Activated T-cell treated with anti-CD3 and anti-CD28 coated beads, Interleukin-2, amount 50 U/mL, for 72 hours (primary cell): Measurements from ENCODE around the gene DRAP1. TPM values are rescaled to one million over a fixed set of nuclear protein-coding genes. Genes with fewer than 3 reads are reported as not detected.

Experiments
- ATAC-seq, 2 donors: fragments of 150-1000 bp; cut with Tn5 transposase; replicated peaks in 1 of 2; 2 replicates each; pipeline ENCODE4 v1.10.0; 2021; ENCODE audit warnings: moderate library complexity in 2 of 2, mild to moderate bottlenecking in 1 of 2
- DNase-seq, 2 donors: peaks; one replicate each; pipeline ENCODE4 v3.0.0; 2021 to 2022; ENCODE audit warnings: mixed read lengths in 1 of 2
- H3K27ac Mint-ChIP-seq: one replicate; pipeline ENCODE4 v1.8.0; 2022; ENCODE audit warnings: mild to moderate bottlenecking, moderate library complexity, mixed read lengths
- H3K27me3 Mint-ChIP-seq: one replicate; pipeline ENCODE4 v1.8.0; 2022; ENCODE audit warnings: low read depth, mixed read lengths
- H3K36me3 Mint-ChIP-seq, 2 donors: one replicate each; pipeline ENCODE4 v1.8.0; 2022; ENCODE audit warnings: mixed read lengths in 2 of 2, mild to moderate bottlenecking in 1 of 2; ENCODE audit not compliant: insufficient read depth in 2 of 2
- H3K4me1 Mint-ChIP-seq: one replicate; pipeline ENCODE4 v1.8.0; 2022; ENCODE audit warnings: low read depth, mixed read lengths
- H3K4me3 Mint-ChIP-seq, 2 donors: one replicate each; pipeline ENCODE4 v1.8.0; 2022; ENCODE audit warnings: mild to moderate bottlenecking in 2 of 2, mixed read lengths in 2 of 2, moderate library complexity in 2 of 2
- H3K9me3 Mint-ChIP-seq, 2 donors: one replicate each; pipeline ENCODE4 v1.8.0; 2022; ENCODE audit warnings: mixed read lengths in 2 of 2
- total RNA-seq, 2 donors: library from RNA; stranded (reverse); gene quantifications; one replicate each; pipeline ENCODE4 v1.2.3, GENCODE V29; 2022

The DRAP1 gene
- total RNA-seq, 2 donors from 2014 or later: 126 to 145 TPM

DNA sequence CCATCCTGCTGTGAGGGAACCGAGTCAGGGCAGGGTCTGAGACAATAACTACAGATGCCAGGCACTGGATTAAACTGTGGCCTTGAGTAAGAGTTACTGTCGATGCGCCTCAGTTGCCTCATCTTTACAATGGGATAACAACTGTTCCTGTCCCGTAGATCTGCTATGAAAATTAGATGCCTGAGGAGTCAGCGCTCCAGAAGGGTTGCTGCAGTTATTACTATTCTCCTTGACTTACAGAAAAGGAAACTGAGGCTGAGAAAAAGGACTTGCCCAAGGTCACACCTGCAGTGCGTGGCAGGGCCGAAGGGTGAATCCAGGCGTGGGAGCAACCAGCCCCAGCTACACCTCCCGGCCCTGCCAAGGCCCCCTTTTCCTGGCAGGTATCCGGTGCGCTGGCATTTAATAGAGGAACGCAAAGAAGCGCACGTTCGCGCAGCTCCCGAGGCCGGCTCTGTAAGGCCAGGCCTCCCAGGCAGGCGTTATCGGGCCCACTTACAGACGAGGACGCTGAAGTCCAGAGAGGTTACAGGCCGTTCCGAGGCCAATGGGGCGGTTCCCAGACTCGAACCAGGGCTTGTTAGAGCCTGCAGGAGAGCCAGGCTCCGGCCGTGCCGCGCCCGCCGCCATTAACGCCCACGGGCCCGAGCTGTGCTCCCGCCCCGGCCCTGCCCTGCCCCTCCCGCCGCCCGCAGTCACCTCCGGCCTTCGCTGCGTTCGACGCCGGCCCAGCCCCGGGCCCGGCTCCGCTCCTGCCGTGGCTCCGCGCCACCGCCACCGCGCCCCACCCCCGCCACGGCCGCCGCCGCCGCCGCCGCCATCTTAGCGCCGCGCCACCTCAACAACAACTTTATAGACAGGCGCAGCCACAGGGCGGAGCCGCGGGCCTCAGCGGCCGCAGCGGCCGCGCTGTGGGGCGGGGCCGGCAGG, 750 bp upstream of the DRAP1 start, which contains the start of gene C11orf68:
Gene C11orf68 (minus strand): TSS at position 852 of the 930 bp plus-strand sequence. CDS start 31 bp downstream, at position 821.
- ATAC-seq: peak; percentile 68 to 74
- H3K27ac Mint-ChIP-seq: peak within 1 kb of the TSS; percentile 89
- H3K4me3 Mint-ChIP-seq: peak within 1 kb of the TSS; percentile 95 to 96

DNA sequence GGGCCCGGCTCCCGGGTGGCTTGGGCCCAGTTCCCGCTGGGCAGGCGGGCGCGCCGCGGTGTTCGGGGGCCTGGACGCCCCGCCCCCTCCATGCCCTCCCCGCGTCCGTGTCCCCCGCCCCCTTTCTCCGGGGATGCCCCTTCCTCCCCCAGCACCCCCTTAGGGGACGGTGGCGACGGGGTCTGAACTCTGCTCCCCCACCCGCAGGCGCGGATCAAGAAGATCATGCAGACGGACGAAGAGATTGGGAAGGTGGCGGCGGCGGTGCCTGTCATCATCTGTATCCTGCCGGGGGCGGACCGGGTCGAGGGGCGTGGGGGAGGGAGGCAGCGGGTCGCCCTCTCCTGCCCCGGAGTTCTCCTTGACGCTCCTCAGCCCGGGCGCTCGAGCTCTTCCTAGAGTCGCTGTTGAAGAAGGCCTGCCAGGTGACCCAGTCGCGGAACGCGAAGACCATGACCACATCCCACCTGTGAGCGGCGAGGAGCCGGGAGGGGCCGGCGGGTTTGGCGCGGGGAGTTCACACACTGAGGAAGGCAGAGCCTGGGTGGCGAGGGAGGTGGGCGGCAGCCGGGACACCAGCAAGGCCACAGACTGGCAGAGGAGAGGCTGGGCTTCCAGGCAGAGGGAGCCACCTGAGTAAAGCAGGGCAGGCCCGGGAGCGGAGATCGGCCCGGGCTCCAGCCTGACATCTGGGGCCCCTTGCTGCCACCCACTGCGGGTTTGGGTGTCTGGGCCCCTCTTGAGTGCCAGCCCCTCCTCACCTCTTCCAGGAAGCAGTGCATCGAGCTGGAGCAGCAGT, 546 bp downstream of the DRAP1 start:
- peak overlapping the region; percentile 84 for H3K27ac Mint-ChIP-seq
- no peaks in the 10 kb centered on the region for H3K27me3 Mint-ChIP-seq
- peak; percentile 55 to 60 for ATAC-seq
- H3K4me3 Mint-ChIP-seq: peak overlapping the region; percentile 95 to 96
- no peaks in the 10 kb centered on the region for H3K9me3 Mint-ChIP-seq
- H3K36me3 Mint-ChIP-seq: peaks cover 4 to 12% of the 10 kb centered on the region in 2 donors
- DNase-seq: peak in 1 of 2 donors; percentile 74
- peaks cover 41% of the 10 kb centered on the region for H3K4me1 Mint-ChIP-seq

More for the DNA sequence above, 750 bp upstream of the DRAP1 start, which contains the start of gene C11orf68:
- Mint-ChIP-seq H3K27me3 (no peaks in the 10 kb centered on the region), H3K9me3 (no peaks in the 10 kb centered on the region), H3K4me1 (peaks cover 41% of the 10 kb centered on the region), H3K36me3 (peaks cover 4 to 11% of the 10 kb centered on the region in 2 donors)
- no peak for DNase-seq

DNA sequence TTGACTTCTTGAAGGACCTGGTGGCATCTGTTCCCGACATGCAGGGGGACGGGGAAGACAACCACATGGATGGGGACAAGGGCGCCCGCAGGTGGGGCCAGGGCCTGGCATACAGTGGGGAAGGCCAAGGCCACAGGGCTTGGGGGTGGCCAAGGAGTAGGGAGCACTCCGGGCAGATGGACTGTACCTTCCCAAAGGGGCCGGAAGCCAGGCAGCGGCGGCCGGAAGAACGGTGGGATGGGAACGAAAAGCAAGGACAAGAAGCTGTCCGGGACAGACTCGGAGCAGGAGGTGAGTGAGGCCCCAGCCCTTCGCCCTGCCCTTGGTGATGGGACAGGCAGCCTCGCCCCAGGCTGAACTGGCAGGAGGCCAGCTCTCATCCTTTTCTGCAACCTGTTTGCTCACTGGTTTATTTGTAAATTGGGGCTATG, 1.2 kb downstream of the DRAP1 start:
- H3K36me3 Mint-ChIP-seq: peaks cover 4 to 12% of the 10 kb centered on the region in 2 donors
- H3K27ac Mint-ChIP-seq: peak overlapping the region; percentile 84
- DNase-seq: no peak
- H3K27me3 Mint-ChIP-seq: no peaks in the 10 kb centered on the region
- H3K4me3 Mint-ChIP-seq: peak overlapping the region; percentile 95 to 96
- peaks cover 37% of the 10 kb centered on the region for H3K4me1 Mint-ChIP-seq
- no peaks in the 10 kb centered on the region for H3K9me3 Mint-ChIP-seq
- ATAC-seq: no peak

DNA sequence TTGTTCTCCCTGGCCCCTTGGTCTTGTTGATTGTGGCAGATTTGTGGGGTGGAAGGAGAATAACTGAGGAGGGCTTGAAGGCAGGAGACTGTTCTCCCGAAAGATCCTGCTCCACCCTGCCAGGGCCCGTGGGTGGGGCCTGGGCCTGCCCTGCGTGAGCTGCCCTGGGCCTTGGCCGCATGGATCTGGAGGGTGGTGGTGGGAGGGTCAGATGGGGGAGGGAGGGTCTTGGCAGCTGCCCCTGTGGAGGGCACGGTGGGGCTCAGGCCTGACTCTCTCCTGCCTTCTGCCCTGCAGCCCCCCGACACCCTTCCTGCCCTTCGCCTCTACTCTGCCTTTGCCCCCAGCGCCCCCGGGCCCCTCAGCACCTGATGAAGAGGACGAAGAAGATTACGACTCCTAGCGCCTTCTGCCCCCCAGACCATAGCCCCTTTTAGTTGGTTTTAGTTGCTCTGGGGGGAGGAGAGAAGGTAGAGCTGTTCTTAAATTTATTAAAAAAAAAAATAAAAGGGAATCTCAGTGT, 1.9 kb downstream of the DRAP1 start:
- Mint-ChIP-seq H3K36me3 (peaks cover 4 to 12% of the 10 kb centered on the region in 2 donors), H3K9me3 (no peaks in the 10 kb centered on the region), H3K4me1 (peaks cover 36% of the 10 kb centered on the region), H3K4me3 (peak overlapping the region; percentile 95 to 96), H3K27ac (no peak overlapping the region), H3K27me3 (no peaks in the 10 kb centered on the region)
- DNase-seq (no peak), ATAC-seq (no peak)

DNA sequence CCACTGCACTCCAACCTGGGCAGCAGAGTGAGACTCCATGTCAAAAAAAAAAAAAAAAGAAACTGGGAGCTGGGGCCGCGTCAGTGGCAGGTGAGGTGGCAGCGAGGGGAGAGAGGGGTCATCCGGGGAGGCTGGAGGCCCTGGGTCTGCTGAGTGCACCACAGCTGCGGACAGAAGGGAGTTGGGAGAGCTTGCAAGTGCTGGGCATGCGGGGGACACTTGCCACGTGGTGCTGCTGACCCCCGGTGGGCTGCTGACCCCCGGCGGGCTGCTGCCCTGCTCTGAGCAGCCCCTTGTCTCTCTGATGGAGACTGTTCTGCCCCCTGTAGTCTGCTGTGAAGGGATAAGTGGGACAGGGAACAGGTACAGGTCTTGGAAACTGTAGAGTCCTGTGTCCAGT, 2.6 kb downstream of the DRAP1 start:
- no peak overlapping the region for H3K27ac Mint-ChIP-seq
- no peak for DNase-seq
- H3K9me3 Mint-ChIP-seq: no peaks in the 10 kb centered on the region
- H3K4me3 Mint-ChIP-seq: peak overlapping the region in 1 of 2 donors; percentile 29
- no peaks in the 10 kb centered on the region for H3K27me3 Mint-ChIP-seq
- H3K4me1 Mint-ChIP-seq: peaks cover 31% of the 10 kb centered on the region
- ATAC-seq: no peak
- peaks cover 4 to 12% of the 10 kb centered on the region in 2 donors for H3K36me3 Mint-ChIP-seq

DNA sequence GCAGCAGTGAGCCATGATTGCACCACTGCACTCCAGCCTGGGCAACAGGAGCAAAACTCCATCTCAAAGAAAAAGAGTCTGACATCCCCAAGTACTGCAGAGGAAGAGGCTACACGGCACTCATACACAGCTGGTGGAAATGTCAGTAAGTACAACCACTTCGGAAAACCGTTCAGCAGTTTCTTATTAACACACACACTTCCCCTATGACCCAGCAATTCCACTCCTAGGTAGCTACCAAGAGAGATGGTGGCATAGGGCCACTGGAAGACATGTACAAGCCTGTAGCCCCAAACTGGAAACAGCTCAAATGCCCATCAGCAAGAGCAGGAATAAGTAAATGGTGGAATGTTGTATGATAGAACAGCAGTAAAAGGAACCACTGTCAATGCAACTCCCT, 3.3 kb downstream of the DRAP1 start:
- Mint-ChIP-seq H3K27ac (no peak overlapping the region), H3K27me3 (no peaks in the 10 kb centered on the region), H3K4me1 (peaks cover 31% of the 10 kb centered on the region), H3K4me3 (no peak overlapping the region), H3K9me3 (no peaks in the 10 kb centered on the region), H3K36me3 (peaks cover 4 to 12% of the 10 kb centered on the region in 2 donors)
- DNase-seq: no peak
- no peak for ATAC-seq

DNA sequence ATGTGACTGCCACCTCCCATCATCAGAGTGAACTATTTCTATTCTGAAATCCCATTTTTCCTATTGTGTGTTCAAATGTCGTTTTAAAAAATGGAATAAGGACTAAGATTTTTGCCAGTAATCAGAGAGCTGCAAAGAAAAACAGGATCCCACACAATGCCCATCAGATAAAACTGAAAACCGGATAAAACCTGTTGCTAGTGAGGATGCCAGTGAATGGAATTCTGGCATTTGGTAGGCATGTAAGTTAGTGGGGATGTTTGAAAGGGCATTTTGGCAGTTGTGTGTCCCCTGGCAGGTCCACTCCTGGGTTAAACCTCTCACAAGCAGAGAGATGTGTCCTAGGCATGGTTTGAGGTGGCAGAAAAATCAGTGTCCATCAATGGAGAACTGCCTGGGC, 6.2 kb downstream of the DRAP1 start:
- H3K27me3 Mint-ChIP-seq: no peaks in the 10 kb centered on the region
- DNase-seq (no peak), ATAC-seq (no peak)
- peaks cover 47% of the 10 kb centered on the region for H3K4me1 Mint-ChIP-seq
- peaks cover 4 to 6% of the 10 kb centered on the region in 2 donors for H3K36me3 Mint-ChIP-seq
- peak overlapping the region; percentile 83 for H3K27ac Mint-ChIP-seq
- H3K9me3 Mint-ChIP-seq: no peaks in the 10 kb centered on the region
- H3K4me3 Mint-ChIP-seq: no peak overlapping the region

DNA sequence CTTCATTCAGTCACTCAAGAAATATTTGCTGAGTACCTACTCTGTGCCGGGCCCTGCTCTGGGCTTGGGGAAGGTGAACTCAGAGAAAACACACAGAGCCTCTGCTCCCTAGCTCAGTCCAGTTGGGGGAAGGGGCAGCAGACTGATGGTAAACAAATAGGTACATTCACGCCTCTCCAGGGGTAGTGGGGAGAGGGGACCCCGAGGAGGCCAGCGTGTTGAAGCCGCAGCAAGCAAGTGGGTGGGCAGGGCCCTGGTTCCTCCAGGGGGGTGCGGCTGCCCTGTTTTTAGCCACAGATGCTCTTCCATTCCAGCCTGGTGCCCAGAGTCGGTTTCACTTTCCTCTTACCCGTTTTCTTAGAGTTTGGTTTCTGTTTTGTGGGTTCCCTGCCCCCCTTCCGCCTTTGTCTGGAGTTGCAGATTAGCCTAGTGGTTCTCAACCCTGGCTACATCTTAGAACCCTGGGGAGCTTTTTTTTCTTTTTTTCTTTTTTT, 8.7 kb downstream of the DRAP1 start:
- Mint-ChIP-seq H3K9me3 (no peaks in the 10 kb centered on the region), H3K27me3 (no peaks in the 10 kb centered on the region), H3K4me1 (peaks cover 48% of the 10 kb centered on the region), H3K36me3 (peaks cover 0 to 1% of the 10 kb centered on the region in 2 donors), H3K27ac (peak overlapping the region; percentile 79), H3K4me3 (peak overlapping the region; percentile 74 to 85)
- ATAC-seq (peak; percentile 92 to 93), DNase-seq (peak; percentile 74 to 78)

DNA sequence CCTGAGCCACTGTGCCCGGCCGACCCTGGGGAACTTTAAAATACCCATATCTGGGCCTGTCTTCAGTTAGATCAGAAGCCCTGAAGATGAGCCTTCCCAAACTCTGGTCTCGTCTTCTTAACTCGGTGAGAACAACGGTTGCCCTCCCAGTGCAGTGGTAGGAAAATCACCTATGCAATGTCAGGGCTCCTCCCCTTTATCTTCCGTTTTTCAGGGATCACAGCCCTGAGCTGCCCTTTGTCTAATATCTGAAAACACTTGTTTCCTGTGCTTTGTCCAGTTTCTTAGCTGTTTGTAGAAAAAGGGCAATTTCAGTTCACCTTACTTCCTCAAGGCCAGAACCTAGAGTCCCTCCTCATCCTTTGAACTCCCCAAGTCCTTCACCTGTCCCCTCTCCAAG, 9.4 kb downstream of the DRAP1 start:
- Mint-ChIP-seq H3K36me3 (no peaks in the 10 kb centered on the region), H3K27me3 (no peaks in the 10 kb centered on the region), H3K9me3 (no peaks in the 10 kb centered on the region), H3K4me1 (peaks cover 48% of the 10 kb centered on the region), H3K4me3 (peak overlapping the region; percentile 74 to 85), H3K27ac (peak overlapping the region; percentile 79)
- DNase-seq: no peak
- ATAC-seq: no peak

DNA sequence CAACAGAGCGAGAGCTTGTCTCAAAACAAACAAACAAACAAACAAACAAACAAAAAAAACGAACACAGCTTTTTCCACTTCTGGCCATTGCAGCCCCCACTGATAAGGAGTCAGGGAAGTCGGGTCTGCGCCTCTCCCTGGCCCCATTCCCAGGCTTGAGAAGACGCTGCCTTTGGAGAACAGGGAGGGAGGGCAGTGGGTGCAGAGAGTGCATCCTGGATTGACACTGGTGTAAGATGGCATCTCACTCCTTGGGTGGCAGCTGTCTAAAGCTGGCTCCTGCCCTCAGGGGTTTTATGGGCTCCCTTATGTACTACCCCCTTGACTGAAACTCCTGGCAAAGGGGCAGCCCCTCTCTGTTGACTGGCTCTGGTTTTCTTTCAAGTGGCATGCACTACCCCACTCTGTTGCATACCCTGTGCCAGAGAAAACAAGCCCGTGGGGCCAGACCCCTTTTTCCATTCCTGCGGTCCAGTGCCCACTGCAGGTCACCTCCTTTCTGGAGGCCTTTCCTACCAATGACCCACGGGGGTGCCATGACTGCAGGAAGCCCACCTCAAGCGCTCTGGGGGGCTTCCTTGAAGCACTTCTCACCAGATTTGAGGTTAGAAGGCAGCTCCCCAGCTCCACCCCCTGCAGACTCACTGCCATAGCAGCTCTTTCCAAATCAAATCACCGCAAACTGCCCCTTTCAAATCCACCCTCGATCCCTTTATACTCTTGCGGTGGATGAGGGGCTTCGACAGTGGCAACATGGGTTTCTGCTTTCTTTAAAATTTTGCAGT, 12.7 kb downstream of the DRAP1 start:
- Mint-ChIP-seq H3K4me1 (peaks cover 44% of the 10 kb centered on the region), H3K27me3 (no peaks in the 10 kb centered on the region), H3K36me3 (no peaks in the 10 kb centered on the region), H3K4me3 (peak overlapping the region in 1 of 2 donors; percentile 29), H3K9me3 (no peaks in the 10 kb centered on the region), H3K27ac (no peak overlapping the region)
- ATAC-seq (peak in 1 of 2 donors; percentile 28), DNase-seq (no peak)

DNA sequence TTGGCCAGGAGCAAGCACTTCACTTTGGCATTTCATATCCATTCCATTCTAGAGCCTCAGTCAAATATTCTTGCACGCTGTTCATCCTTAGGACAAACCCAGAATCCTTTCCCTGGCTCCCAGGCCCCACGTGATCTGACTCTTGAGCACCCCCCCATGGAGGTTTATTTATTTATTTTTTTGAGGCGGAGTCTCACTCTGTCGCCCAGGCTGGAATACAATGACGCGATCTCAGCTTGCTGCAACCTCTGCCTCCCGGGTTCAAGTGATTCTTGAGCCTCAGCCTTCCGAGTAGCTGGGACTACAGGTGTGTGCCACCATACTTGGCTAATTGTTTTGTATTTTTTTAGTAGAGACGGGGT, 13.3 kb downstream of the DRAP1 start:
- DNase-seq (no peak), ATAC-seq (no peak)
- Mint-ChIP-seq H3K4me1 (peaks cover 39% of the 10 kb centered on the region), H3K27me3 (no peaks in the 10 kb centered on the region), H3K4me3 (peak overlapping the region in 1 of 2 donors; percentile 48), H3K36me3 (no peaks in the 10 kb centered on the region), H3K27ac (no peak overlapping the region), H3K9me3 (no peaks in the 10 kb centered on the region)

DNA sequence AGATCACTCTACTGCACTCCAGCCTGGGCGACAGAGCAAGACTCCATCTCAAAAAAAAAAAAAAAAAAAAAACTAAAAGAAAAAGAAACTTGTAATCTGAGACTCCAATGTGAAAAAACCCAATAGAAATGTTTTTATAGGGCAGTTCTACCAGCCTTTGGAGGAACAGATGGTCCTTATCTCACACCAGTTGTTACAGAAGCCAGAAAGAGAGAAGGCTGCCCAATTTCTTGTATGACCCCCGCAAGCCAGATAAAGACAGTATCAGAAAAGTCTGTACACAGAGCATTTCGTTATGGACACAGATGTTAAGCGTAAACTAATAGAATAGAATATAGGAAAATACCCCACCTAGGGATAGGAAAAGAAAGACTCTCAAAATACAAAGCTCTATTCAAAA, 14.8 kb downstream of the DRAP1 start:
- no peak overlapping the region for H3K4me3 Mint-ChIP-seq
- ATAC-seq (no peak), DNase-seq (no peak)
- no peaks in the 10 kb centered on the region for H3K9me3 Mint-ChIP-seq
- H3K36me3 Mint-ChIP-seq: no peaks in the 10 kb centered on the region
- H3K27me3 Mint-ChIP-seq: no peaks in the 10 kb centered on the region
- H3K27ac Mint-ChIP-seq: no peak overlapping the region
- H3K4me1 Mint-ChIP-seq: peaks cover 24% of the 10 kb centered on the region
